ENCODE data around the gene KIF4B. TPM values are rescaled to one million over a fixed set of nuclear protein-coding genes. Genes with fewer than 3 reads are reported as not detected.
"Not testable (repeated sequence)": the region's sequence is repeated elsewhere in the genome, so short reads cannot be mapped to it uniquely, and the experiment has no call there.

The KIF4B gene
- total RNA-seq, 3 donors from 2014 or later, result not detected

GRCh38 chr5:154995679-154996078, 17.9 kb upstream of the KIF4B start:
- H3K9me3 Mint-ChIP-seq, result no peaks in the 10 kb centered on the region
- no peak overlapping the region for H3K4me3 Mint-ChIP-seq
- H3K27me3 Mint-ChIP-seq (ENCODE audit: low read depth), result peaks cover 12% of the 10 kb centered on the region
- ATAC-seq (no peak), DNase-seq (no peak)
- H3K36me3 Mint-ChIP-seq (ENCODE audit: insufficient read depth), result no peaks in the 10 kb centered on the region
- no peaks in the 10 kb centered on the region for H3K4me1 Mint-ChIP-seq (ENCODE audit: low read depth)

DNA sequence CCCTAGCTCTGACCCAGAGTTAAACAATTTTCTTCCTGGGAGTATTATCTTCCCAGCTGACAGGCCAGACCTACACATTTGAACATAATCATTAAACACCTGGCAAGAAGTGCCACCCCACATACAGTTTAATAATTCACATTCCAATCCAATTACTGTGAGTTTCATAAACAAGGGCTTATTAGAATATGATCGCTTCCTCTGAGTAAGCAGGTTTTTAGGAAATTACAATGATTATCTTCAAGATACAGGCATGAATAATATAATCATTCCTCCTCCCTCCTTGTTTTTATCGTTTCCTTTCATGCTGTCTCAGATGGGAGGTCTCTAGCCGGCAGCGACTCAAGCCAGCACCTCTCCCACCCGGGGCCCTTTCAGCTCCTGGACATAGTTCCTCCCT, 15.8 kb upstream of the KIF4B start:
- no peaks in the 10 kb centered on the region for H3K4me1 Mint-ChIP-seq (ENCODE audit: low read depth)
- H3K27me3 Mint-ChIP-seq (ENCODE audit: low read depth), result peaks cover 22% of the 10 kb centered on the region
- H3K9me3 Mint-ChIP-seq, result no peaks in the 10 kb centered on the region
- no peak overlapping the region for H3K4me3 Mint-ChIP-seq
- no peaks in the 10 kb centered on the region for H3K36me3 Mint-ChIP-seq (ENCODE audit: insufficient read depth)
- no peak for ATAC-seq
- no peak for DNase-seq

GRCh38 chr5:154999865-155000264, 13.7 kb upstream of the KIF4B start:
- H3K9me3 Mint-ChIP-seq, result no peaks in the 10 kb centered on the region
- ATAC-seq, result no peak
- DNase-seq, result no peak
- peaks cover 22% of the 10 kb centered on the region for H3K27me3 Mint-ChIP-seq (ENCODE audit: low read depth)
- no peak overlapping the region for H3K4me3 Mint-ChIP-seq
- no peaks in the 10 kb centered on the region for H3K4me1 Mint-ChIP-seq (ENCODE audit: low read depth)
- H3K36me3 Mint-ChIP-seq (ENCODE audit: insufficient read depth), result no peaks in the 10 kb centered on the region

DNA sequence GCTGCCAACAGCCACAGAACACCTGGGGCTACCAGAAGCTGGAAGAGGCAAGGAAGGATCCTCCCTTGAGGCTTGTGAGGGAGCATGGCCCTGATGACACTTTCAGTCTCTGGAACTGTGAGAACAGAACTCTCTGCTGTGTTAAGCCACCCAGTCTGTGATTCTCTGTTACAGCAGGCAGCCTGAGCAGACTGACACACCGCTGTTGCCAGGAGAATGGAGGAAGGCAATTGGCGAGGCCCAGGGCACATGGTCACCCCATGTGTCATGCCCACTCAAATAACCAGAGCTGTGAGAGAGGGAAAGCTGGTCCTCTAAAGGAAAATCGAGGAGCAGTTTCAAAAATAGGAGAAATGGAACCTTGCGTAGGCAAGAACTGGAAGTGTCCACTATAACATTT, 12.0 kb upstream of the KIF4B start:
- ATAC-seq (no peak), DNase-seq (no peak)
- H3K9me3 Mint-ChIP-seq, result no peaks in the 10 kb centered on the region
- H3K36me3 Mint-ChIP-seq (ENCODE audit: insufficient read depth), result no peaks in the 10 kb centered on the region
- H3K4me1 Mint-ChIP-seq (ENCODE audit: low read depth), result no peaks in the 10 kb centered on the region
- H3K4me3 Mint-ChIP-seq, result no peak overlapping the region
- peaks cover 22% of the 10 kb centered on the region for H3K27me3 Mint-ChIP-seq (ENCODE audit: low read depth)

DNA sequence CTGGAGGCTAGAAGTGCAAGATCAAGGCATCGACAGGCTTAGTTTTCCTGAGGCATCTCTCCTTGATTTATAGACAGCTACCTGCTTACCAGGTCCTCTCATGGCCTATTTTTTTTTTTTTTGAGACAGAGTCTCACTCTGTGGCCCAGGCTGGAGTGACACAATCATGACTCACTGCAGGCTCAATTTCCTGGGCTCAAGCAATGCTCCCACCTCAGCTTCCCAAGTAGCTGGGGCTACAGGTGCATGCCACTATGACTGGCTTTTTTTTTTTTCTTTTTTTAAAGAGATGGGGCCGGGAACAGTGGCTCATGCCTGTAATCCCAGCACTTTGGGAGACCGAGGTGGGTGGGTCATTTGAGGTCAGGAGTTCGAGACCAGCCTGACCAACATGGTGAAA, 10.8 kb upstream of the KIF4B start:
- H3K27me3 Mint-ChIP-seq (ENCODE audit: low read depth), result peaks cover 30% of the 10 kb centered on the region
- not testable (repeated sequence) for H3K36me3 Mint-ChIP-seq (ENCODE audit: insufficient read depth); H3K4me3 Mint-ChIP-seq; H3K4me1 Mint-ChIP-seq (ENCODE audit: low read depth); ATAC-seq; DNase-seq; H3K9me3 Mint-ChIP-seq

GRCh38 chr5:155004138-155004744, 9.3 kb upstream of the KIF4B start:
- Mint-ChIP-seq H3K36me3 (ENCODE audit: insufficient read depth) (no peaks in the 10 kb centered on the region), H3K4me3 (no peak overlapping the region), H3K9me3 (no peaks in the 10 kb centered on the region), H3K4me1 (ENCODE audit: low read depth) (no peaks in the 10 kb centered on the region), H3K27me3 (ENCODE audit: low read depth) (peaks cover 29% of the 10 kb centered on the region)
- DNase-seq (no peak), ATAC-seq (peak in 1 of 2 donors; percentile 34)

- peaks cover 20% of the 10 kb centered on the region for H3K27me3 Mint-ChIP-seq (ENCODE audit: low read depth)
- not testable (repeated sequence) for DNase-seq; H3K4me3 Mint-ChIP-seq; H3K4me1 Mint-ChIP-seq (ENCODE audit: low read depth); H3K9me3 Mint-ChIP-seq; ATAC-seq; H3K36me3 Mint-ChIP-seq (ENCODE audit: insufficient read depth)
Measured at GRCh38 chr5:155006265-155006664, 7.3 kb upstream of the KIF4B start.

DNA sequence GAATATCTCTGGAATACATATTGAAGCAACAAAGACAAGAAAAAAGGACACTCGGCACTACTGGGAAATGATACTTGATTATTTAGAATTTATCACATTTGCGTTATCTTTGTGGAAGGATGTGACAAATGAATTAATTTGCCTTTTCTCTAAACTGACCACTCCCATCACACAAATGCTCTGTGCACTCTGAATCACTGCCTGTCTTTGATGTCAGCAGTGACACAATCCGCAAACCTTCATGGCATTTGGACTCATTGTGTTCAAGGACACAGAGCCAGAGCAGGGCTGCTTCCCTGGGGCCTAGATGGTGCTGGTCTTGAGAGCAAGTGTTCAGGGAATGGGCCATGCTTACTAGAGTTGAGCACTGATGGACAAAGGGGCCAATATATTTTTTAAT, 4.9 kb upstream of the KIF4B start:
- Mint-ChIP-seq H3K4me1 (ENCODE audit: low read depth) (no peaks in the 10 kb centered on the region), H3K27me3 (ENCODE audit: low read depth) (peaks cover 19% of the 10 kb centered on the region), H3K36me3 (ENCODE audit: insufficient read depth) (no peaks in the 10 kb centered on the region), H3K9me3 (no peaks in the 10 kb centered on the region), H3K4me3 (no peak overlapping the region)
- ATAC-seq (no peak), DNase-seq (no peak)

GRCh38 chr5:155010881-155011280, 2.7 kb upstream of the KIF4B start:
- no peaks in the 10 kb centered on the region for H3K4me1 Mint-ChIP-seq (ENCODE audit: low read depth)
- no peak for ATAC-seq
- H3K9me3 Mint-ChIP-seq, result no peaks in the 10 kb centered on the region
- no peak for DNase-seq
- H3K27me3 Mint-ChIP-seq (ENCODE audit: low read depth), result peaks cover 30% of the 10 kb centered on the region
- no peak overlapping the region for H3K4me3 Mint-ChIP-seq
- H3K36me3 Mint-ChIP-seq (ENCODE audit: insufficient read depth), result no peaks in the 10 kb centered on the region

- no peaks in the 10 kb centered on the region for H3K36me3 Mint-ChIP-seq (ENCODE audit: insufficient read depth)
- ATAC-seq (no peak), DNase-seq (no peak)
- no peaks in the 10 kb centered on the region for H3K9me3 Mint-ChIP-seq
- no peak overlapping the region for H3K4me3 Mint-ChIP-seq
- H3K27me3 Mint-ChIP-seq (ENCODE audit: low read depth), result peaks cover 18% of the 10 kb centered on the region
- H3K4me1 Mint-ChIP-seq (ENCODE audit: low read depth), result no peaks in the 10 kb centered on the region
Measured at GRCh38 chr5:155015239-155015638, 1.7 kb downstream of the KIF4B start.

DNA sequence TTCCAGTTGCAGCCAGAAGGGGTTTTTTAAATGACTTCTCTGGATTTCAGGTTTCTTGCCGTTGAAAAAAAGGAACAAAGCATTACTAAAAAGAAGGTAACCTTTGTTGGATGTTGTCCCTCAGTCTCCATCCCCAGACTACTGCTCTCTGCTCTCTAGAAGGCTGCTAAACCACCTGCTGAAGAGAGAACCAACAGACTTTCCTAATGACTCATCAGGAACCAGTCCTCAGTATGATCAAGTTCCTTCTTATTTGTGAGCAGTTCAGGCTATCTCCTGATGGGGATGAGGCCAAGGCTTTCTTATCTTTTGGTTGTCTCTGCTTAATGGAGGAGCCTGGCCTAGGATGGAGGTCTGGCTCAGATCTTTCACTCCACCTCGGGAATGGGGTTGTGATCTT, 4.1 kb downstream of the KIF4B start:
- Mint-ChIP-seq H3K36me3 (ENCODE audit: insufficient read depth) (no peaks in the 10 kb centered on the region), H3K9me3 (no peaks in the 10 kb centered on the region), H3K4me1 (ENCODE audit: low read depth) (no peaks in the 10 kb centered on the region), H3K27me3 (ENCODE audit: low read depth) (peaks cover 18% of the 10 kb centered on the region), H3K4me3 (no peak overlapping the region)
- ATAC-seq, result no peak
- DNase-seq, result no peak

DNA sequence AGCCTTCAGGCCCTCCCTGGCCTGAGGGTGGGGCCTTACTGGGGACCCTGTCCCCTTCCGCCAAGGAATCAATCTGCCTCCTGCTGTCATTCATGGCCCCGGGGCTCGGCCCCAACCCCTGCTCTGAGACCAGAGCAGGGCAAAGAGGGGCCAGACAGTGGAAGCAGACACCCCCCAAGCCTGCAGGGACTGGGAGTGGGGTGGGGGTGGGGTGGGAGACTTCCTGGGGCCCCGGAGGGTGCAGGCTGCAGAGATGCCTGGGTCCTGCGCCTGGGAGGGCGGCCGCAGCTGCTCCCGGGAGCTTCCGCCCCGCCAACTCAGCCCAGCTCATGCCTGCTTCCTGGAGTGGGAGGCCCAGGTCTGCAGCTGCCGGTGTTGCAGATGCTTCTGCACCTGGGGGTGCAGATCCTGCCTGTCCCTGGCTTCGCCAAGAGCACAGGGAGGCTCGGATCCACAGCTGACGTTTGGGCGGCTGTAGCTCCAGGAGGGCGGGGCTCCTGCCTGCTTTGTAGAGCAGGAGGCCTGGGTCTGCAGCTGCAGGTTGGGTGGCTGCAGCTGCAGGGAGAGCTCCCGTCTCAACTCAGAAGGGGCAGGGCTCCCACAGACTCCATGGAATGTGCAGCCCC, 6.2 kb downstream of the KIF4B start:
- H3K4me3 Mint-ChIP-seq, result no peak overlapping the region
- DNase-seq (no peak), ATAC-seq (no peak)
- H3K9me3 Mint-ChIP-seq, result no peaks in the 10 kb centered on the region
- no peaks in the 10 kb centered on the region for H3K36me3 Mint-ChIP-seq (ENCODE audit: insufficient read depth)
- H3K27me3 Mint-ChIP-seq (ENCODE audit: low read depth), result peaks cover 8% of the 10 kb centered on the region
- H3K4me1 Mint-ChIP-seq (ENCODE audit: low read depth), result no peaks in the 10 kb centered on the region

DNA sequence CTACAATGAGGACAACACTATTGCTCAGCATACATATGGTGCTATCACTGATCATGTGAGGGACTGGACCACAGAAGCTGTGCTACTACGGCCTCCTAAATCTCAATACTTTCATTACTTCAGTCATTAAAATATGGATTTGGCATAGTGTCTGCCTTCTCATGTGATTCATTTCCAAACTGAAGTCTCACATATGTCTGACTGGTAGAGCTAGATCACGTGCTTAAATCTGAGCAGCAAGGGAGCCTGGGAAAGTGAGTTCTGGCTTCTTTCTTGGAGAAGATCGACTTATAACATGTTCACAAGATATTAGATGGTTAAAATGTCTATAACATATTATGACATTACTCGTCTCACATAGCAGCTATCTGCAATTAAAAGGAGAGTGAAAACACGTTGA, 8.3 kb downstream of the KIF4B start:
- Mint-ChIP-seq H3K4me1 (ENCODE audit: low read depth) (no peaks in the 10 kb centered on the region), H3K9me3 (no peaks in the 10 kb centered on the region), H3K36me3 (ENCODE audit: insufficient read depth) (no peaks in the 10 kb centered on the region), H3K27me3 (ENCODE audit: low read depth) (peaks cover 12% of the 10 kb centered on the region), H3K4me3 (no peak overlapping the region)
- DNase-seq (no peak), ATAC-seq (no peak)

GRCh38 chr5:155023320-155023719, 9.8 kb downstream of the KIF4B start:
- no peak for ATAC-seq
- H3K27me3 Mint-ChIP-seq (ENCODE audit: low read depth), result peaks cover 12% of the 10 kb centered on the region
- no peak overlapping the region for H3K4me3 Mint-ChIP-seq
- peaks cover 4% of the 10 kb centered on the region for H3K9me3 Mint-ChIP-seq
- no peak for DNase-seq
- H3K4me1 Mint-ChIP-seq (ENCODE audit: low read depth), result no peaks in the 10 kb centered on the region
- no peaks in the 10 kb centered on the region for H3K36me3 Mint-ChIP-seq (ENCODE audit: insufficient read depth)

GRCh38 chr5:155024015-155024414, 10.5 kb downstream of the KIF4B start:
- Mint-ChIP-seq H3K27me3 (ENCODE audit: low read depth) (peaks cover 12% of the 10 kb centered on the region), H3K36me3 (ENCODE audit: insufficient read depth) (no peaks in the 10 kb centered on the region), H3K4me3 (no peak overlapping the region), H3K9me3 (peaks cover 11% of the 10 kb centered on the region), H3K4me1 (ENCODE audit: low read depth) (no peaks in the 10 kb centered on the region)
- ATAC-seq (no peak), DNase-seq (no peak)
